GM12878 (cell line): ENCODE measurements around the gene NAMPT. TPM values are rescaled to one million over a fixed set of nuclear protein-coding genes. Genes with fewer than 3 reads are reported as not detected.

Experiments used
- DPF2 ChIP-seq: fragments of 450-650 bp; IDR thresholded peaks from 2 replicates; pipeline ENCODE4 v1.6.1; 2017; ENCODE audit warnings: mild to moderate bottlenecking
- MEF2A ChIP-seq: IDR thresholded peaks from 2 replicates; pipeline ENCODE4 v1.6.1; 2011; ENCODE audit warnings: low read depth, mild to moderate bottlenecking, low read length, moderate library complexity; ENCODE audit not compliant: insufficient read depth
- MXI1 ChIP-seq: fragments of 150-350 bp; IDR thresholded peaks from 2 replicates; pipeline ENCODE4 v1.6.1; 2011; ENCODE audit warnings: low read depth, mild to moderate bottlenecking, inconsistent platforms, low read length, improper control_type of control experiment
- NFYB ChIP-seq: IDR thresholded peaks from 2 replicates; pipeline ENCODE4 v1.6.1; 2011; ENCODE audit warnings: low read depth, mild to moderate bottlenecking, low read length, improper control_type of control experiment, moderate library complexity; ENCODE audit not compliant: insufficient read depth
- PAX8 ChIP-seq: fragments of 450-650 bp; IDR thresholded peaks from 2 replicates; pipeline ENCODE4 v1.6.1; 2017; ENCODE audit warnings: mild to moderate bottlenecking, moderate library complexity
- POLR2A ChIP-seq: IDR thresholded peaks from 2 replicates; pipeline ENCODE4 v1.6.1; 2011; ENCODE audit warnings: low read depth, mild to moderate bottlenecking, low read length
- SIN3A ChIP-seq: IDR thresholded peaks from 2 replicates; pipeline ENCODE4 v1.6.1; 2012; ENCODE audit warnings: low read depth, low read length, improper control_type of control experiment
- SUZ12 ChIP-seq: fragments of 200-600 bp; sonication (generic); IDR thresholded peaks from one replicate; pipeline ENCODE4 v1.6.1; 2018; ENCODE audit warnings: antibody characterized with exemption, mild to moderate bottlenecking; ENCODE audit not compliant: unreplicated experiment
- polyA plus RNA-seq, 11 experiments: library from polyadenylated mRNA; depleted of rRNA in 4 of 11; unstranded in 6 of 11; stranded (reverse) in 5 of 11; fragments of >200 nt; fragmentation: Nextera tagmentation in 4 of 11; fragmentation: Illumina TruSeq in 1 of 11; extraction: Ambion mirVana in 4 of 11; extraction: Trizol in 1 of 11; gene quantifications; 1 replicate in 1 of 11; 2 replicates in 10 of 11; pipeline versions ENCODE4 v1.2.1 to v1.2.3, GENCODE V29; 2011 to 2016; ENCODE audit warnings: inconsistent platforms in 2 of 11, missing spikeins in 2 of 11, low read depth in 1 of 11
- total RNA-seq, 4 experiments: library from RNA; depleted of rRNA in 3 of 4; stranded (reverse); fragments of >200 nt in 3 of 4; fragmentation: Illumina TruSeq in 1 of 4; extraction: Trizol in 1 of 4; gene quantifications; 2 replicates each; pipeline versions ENCODE4 v1.2.1 to v1.2.3, GENCODE V29; 2013 to 2021
- TF ChIP-seq, protein P1 (sequence below), 3 experiments: IDR thresholded peaks in 2 of 3; conservative IDR thresholded peaks in 1 of 3; 2 replicates each; pipeline ENCODE4 v1.5.1; 2011; ENCODE audit warnings: low read depth in 3 of 3, low read length in 3 of 3, mild to moderate bottlenecking in 3 of 3, control low read depth in 2 of 3, moderate library complexity in 2 of 3, inconsistent platforms in 1 of 3, mixed read lengths in 1 of 3; ENCODE audit not compliant: control insufficient read depth in 2 of 3, insufficient read depth in 1 of 3; ENCODE audit errors: extremely low read depth in 1 of 3
- TF ChIP-seq, protein P2 (sequence below): IDR thresholded peaks from 2 replicates; pipeline ENCODE4 v1.6.1; 2012; ENCODE audit warnings: mild to moderate bottlenecking, low read depth, low read length
- TF ChIP-seq, protein P3 (sequence below): fragments of 150-350 bp; IDR thresholded peaks from 2 replicates; pipeline ENCODE4 v1.6.1; 2014; ENCODE audit warnings: mild to moderate bottlenecking, low read depth, low read length

Gene NAMPT
- total and polyA plus RNA-seq, 10 of the 15 experiments (the other 5 are each of a cell fraction or from before 2014, with no cell fraction given): 28.3 to 173 (median 75.0) TPM

DNA sequence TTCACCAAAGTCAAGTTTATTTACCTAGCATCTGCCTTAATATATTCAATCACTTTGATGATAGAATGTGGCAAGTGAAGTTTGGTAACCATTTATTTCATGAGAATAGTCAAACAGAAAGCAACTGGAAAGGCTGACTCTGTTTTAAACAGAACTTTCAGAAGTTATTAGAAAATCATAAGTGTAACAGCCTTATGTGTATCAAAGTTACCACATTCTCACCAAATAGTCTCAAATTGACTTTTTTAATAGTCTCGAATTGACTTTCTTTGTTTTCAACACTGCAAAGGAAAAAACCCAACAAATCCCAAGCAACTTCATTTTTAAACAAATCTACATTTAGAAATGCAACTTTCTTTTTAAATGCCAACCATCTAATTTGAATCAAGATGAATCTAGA is 29.5 kb downstream of the NAMPT start (continued):
- TF ChIP-seq SUZ12 (no peak), MXI1 (no peak), NFYB (no peak), POLR2A (no peak), DPF2 (0 out of 2 replicates have a peak, but pooled peaks have one; percentile 38), SIN3A (no peak), MEF2A (0 out of 2 replicates have a peak, but pooled peaks have one; percentile 55), PAX8 (no peak)
- TF ChIP-seq, protein P1, sequence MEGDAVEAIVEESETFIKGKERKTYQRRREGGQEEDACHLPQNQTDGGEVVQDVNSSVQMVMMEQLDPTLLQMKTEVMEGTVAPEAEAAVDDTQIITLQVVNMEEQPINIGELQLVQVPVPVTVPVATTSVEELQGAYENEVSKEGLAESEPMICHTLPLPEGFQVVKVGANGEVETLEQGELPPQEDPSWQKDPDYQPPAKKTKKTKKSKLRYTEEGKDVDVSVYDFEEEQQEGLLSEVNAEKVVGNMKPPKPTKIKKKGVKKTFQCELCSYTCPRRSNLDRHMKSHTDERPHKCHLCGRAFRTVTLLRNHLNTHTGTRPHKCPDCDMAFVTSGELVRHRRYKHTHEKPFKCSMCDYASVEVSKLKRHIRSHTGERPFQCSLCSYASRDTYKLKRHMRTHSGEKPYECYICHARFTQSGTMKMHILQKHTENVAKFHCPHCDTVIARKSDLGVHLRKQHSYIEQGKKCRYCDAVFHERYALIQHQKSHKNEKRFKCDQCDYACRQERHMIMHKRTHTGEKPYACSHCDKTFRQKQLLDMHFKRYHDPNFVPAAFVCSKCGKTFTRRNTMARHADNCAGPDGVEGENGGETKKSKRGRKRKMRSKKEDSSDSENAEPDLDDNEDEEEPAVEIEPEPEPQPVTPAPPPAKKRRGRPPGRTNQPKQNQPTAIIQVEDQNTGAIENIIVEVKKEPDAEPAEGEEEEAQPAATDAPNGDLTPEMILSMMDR (IDR thresholded peaks at IDR 0.05 in 2 of 3, conservative IDR thresholded peaks at IDR 0.05 in 1 of 3; ENCODE audit: control insufficient read depth in 2 of 3, extremely low read depth in 1 of 3, insufficient read depth in 1 of 3, low read depth in 3 of 3, low read length in 3 of 3): no peak
- TF ChIP-seq, protein P2, sequence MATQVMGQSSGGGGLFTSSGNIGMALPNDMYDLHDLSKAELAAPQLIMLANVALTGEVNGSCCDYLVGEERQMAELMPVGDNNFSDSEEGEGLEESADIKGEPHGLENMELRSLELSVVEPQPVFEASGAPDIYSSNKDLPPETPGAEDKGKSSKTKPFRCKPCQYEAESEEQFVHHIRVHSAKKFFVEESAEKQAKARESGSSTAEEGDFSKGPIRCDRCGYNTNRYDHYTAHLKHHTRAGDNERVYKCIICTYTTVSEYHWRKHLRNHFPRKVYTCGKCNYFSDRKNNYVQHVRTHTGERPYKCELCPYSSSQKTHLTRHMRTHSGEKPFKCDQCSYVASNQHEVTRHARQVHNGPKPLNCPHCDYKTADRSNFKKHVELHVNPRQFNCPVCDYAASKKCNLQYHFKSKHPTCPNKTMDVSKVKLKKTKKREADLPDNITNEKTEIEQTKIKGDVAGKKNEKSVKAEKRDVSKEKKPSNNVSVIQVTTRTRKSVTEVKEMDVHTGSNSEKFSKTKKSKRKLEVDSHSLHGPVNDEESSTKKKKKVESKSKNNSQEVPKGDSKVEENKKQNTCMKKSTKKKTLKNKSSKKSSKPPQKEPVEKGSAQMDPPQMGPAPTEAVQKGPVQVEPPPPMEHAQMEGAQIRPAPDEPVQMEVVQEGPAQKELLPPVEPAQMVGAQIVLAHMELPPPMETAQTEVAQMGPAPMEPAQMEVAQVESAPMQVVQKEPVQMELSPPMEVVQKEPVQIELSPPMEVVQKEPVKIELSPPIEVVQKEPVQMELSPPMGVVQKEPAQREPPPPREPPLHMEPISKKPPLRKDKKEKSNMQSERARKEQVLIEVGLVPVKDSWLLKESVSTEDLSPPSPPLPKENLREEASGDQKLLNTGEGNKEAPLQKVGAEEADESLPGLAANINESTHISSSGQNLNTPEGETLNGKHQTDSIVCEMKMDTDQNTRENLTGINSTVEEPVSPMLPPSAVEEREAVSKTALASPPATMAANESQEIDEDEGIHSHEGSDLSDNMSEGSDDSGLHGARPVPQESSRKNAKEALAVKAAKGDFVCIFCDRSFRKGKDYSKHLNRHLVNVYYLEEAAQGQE: no peak
- TF ChIP-seq, protein P3, sequence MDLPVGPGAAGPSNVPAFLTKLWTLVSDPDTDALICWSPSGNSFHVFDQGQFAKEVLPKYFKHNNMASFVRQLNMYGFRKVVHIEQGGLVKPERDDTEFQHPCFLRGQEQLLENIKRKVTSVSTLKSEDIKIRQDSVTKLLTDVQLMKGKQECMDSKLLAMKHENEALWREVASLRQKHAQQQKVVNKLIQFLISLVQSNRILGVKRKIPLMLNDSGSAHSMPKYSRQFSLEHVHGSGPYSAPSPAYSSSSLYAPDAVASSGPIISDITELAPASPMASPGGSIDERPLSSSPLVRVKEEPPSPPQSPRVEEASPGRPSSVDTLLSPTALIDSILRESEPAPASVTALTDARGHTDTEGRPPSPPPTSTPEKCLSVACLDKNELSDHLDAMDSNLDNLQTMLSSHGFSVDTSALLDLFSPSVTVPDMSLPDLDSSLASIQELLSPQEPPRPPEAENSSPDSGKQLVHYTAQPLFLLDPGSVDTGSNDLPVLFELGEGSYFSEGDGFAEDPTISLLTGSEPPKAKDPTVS: no peak
